GM12878 (cell line): ENCODE results near the gene ATP10D. TPM values are rescaled to one million over a fixed set of nuclear protein-coding genes. Genes with fewer than 3 reads are reported as not detected.

Experiments
- BCLAF1 ChIP-seq: fragments of 450-650 bp; IDR thresholded peaks from 2 replicates; pipeline ENCODE4 v1.6.1; 2017; ENCODE audit warnings: antibody characterized with exemption, mild to moderate bottlenecking, moderate library complexity
- CEBPZ ChIP-seq: fragments of 150-350 bp; IDR thresholded peaks from 2 replicates; pipeline ENCODE4 v1.6.1; 2016; ENCODE audit warnings: low read depth, low read length
- KAT2A ChIP-seq: conservative IDR thresholded peaks from 2 replicates; pipeline ENCODE4 v1.6.1; 2011; ENCODE audit warnings: low read depth, low read length; ENCODE audit not compliant: control insufficient read depth
- RBBP5 ChIP-seq: fragments of 200-600 bp; sonication (generic); conservative IDR thresholded peaks from 2 replicates; pipeline ENCODE4 v1.6.1; 2016
- TARDBP ChIP-seq: IDR thresholded peaks from 2 replicates; pipeline ENCODE4 v1.6.1; 2016; ENCODE audit warnings: borderline replicate concordance
- polyA plus RNA-seq, 11 experiments: library from polyadenylated mRNA; depleted of rRNA in 4 of 11; unstranded in 6 of 11; stranded (reverse) in 5 of 11; fragments of >200 nt; fragmentation: Nextera tagmentation in 4 of 11; fragmentation: Illumina TruSeq in 1 of 11; extraction: Ambion mirVana in 4 of 11; extraction: Trizol in 1 of 11; gene quantifications; 1 replicate in 1 of 11; 2 replicates in 10 of 11; pipeline versions ENCODE4 v1.2.1 to v1.2.3, GENCODE V29; 2011 to 2016; ENCODE audit warnings: inconsistent platforms in 2 of 11, missing spikeins in 2 of 11, low read depth in 1 of 11
- total RNA-seq, 4 experiments: library from RNA; depleted of rRNA in 3 of 4; stranded (reverse); fragments of >200 nt in 3 of 4; fragmentation: Illumina TruSeq in 1 of 4; extraction: Trizol in 1 of 4; gene quantifications; 2 replicates each; pipeline versions ENCODE4 v1.2.1 to v1.2.3, GENCODE V29; 2013 to 2021

The ATP10D gene
- total and polyA plus RNA-seq, 10 of the 15 experiments (the other 5 are each of a cell fraction or from before 2014, with no cell fraction given), result 10.2 to 50.3 (median 19.1) TPM

- no peak for TF ChIP-seq KAT2A
- no peak for TF ChIP-seq TARDBP
- no peak for TF ChIP-seq RBBP5
- no peak for TF ChIP-seq BCLAF1
- no peak for TF ChIP-seq CEBPZ
- TF ChIP-seq, all 136 proteins: peak for 0
Observed at GRCh38 chr4:47530801-47531200, 45.7 kb downstream of the ATP10D start (continued).
